Measurements from ENCODE around the gene TREM1. TPM values are rescaled to one million over a fixed set of nuclear protein-coding genes. Genes with fewer than 3 reads are reported as not detected.

The TREM1 gene
- total RNA-seq, 1 donor from 2014 or later, result 0.20 TPM

- no peak within 1 kb of the TSS for H3K4me3 ChIP-seq (ENCODE audit: insufficient read depth, low read depth, low read length)
- Mint-ChIP-seq H3K4me3 (ENCODE audit: unreplicated experiment) (no peak within 1 kb of the TSS), H3K27ac (ENCODE audit: unreplicated experiment) (no peak within 1 kb of the TSS), H3K4me1 (ENCODE audit: low read depth, unreplicated experiment) (no peaks in the 10 kb centered on the region), H3K36me3 (ENCODE audit: low read depth, unreplicated experiment) (no peaks in the 10 kb centered on the region), H3K27me3 (ENCODE audit: low read depth, unreplicated experiment) (peaks cover 29% of the 10 kb centered on the region), H3K9me3 (ENCODE audit: unreplicated experiment) (no peaks in the 10 kb centered on the region)
- H3K9ac ChIP-seq (ENCODE audit: low read length), result no peak within 1 kb of the TSS
- H3K4me2 ChIP-seq (ENCODE audit: low read length), result no peak within 1 kb of the TSS
- H3K9me3 ChIP-seq (ENCODE audit: insufficient read depth, low read depth, low read length), result no peaks in the 10 kb centered on the region
- no peaks in the 10 kb centered on the region for H3K36me3 ChIP-seq (ENCODE audit: insufficient read depth, low read length)
- DNase-seq (ENCODE audit: low read depth) (no peak), FAIRE-seq (no peak)
- H3K4me1 ChIP-seq (ENCODE audit: insufficient read depth, low read length), result no peaks in the 10 kb centered on the region
- no peak within 1 kb of the TSS for H2AFZ ChIP-seq (ENCODE audit: low read depth, low read length)
- no peaks in the 10 kb centered on the region for H3K27me3 ChIP-seq (ENCODE audit: insufficient read depth, low read length)
- H3K27ac ChIP-seq (ENCODE audit: low read depth, low read length), result no peak within 1 kb of the TSS
- no peak for TF ChIP-seq CTCF (IDR thresholded peaks at IDR 0.05; ENCODE audit: insufficient read depth, low read depth, low read length)
- TF ChIP-seq EZH2 (IDR thresholded peaks at IDR 0.05; ENCODE audit: insufficient read depth, low read length), result no peak
- H3K79me2 ChIP-seq (ENCODE audit: insufficient read depth, low read length), result no peaks in the 10 kb centered on the region
- no peaks in the 10 kb centered on the region for H4K20me1 ChIP-seq (ENCODE audit: insufficient read depth, low read length)
Observed at GRCh38 chr6:41228096-41228495, 58.4 kb downstream of the TREM1 start, which contains the start of gene TREML4. TREML4 (plus strand) TSS chr6:41228349; CDS start chr6:41228428, 79 bp downstream.

- Mint-ChIP-seq H3K27ac (ENCODE audit: unreplicated experiment) (no peak overlapping the region), H3K36me3 (ENCODE audit: low read depth, unreplicated experiment) (no peaks in the 10 kb centered on the region), H3K4me3 (ENCODE audit: unreplicated experiment) (no peak overlapping the region), H3K27me3 (ENCODE audit: low read depth, unreplicated experiment) (peaks cover 31% of the 10 kb centered on the region), H3K9me3 (ENCODE audit: unreplicated experiment) (no peaks in the 10 kb centered on the region), H3K4me1 (ENCODE audit: low read depth, unreplicated experiment) (no peaks in the 10 kb centered on the region)
- Histone ChIP-seq H3K9me3 (ENCODE audit: insufficient read depth, low read depth, low read length) (no peaks in the 10 kb centered on the region), H4K20me1 (ENCODE audit: insufficient read depth, low read length) (no peaks in the 10 kb centered on the region), H3K79me2 (ENCODE audit: insufficient read depth, low read length) (no peaks in the 10 kb centered on the region), H2AFZ (ENCODE audit: low read depth, low read length) (no peak overlapping the region), H3K27ac (ENCODE audit: low read depth, low read length) (no peak overlapping the region), H3K4me3 (ENCODE audit: insufficient read depth, low read depth, low read length) (no peak overlapping the region), H3K9ac (ENCODE audit: low read length) (no peak overlapping the region), H3K27me3 (ENCODE audit: insufficient read depth, low read length) (no peaks in the 10 kb centered on the region), H3K4me1 (ENCODE audit: insufficient read depth, low read length) (no peaks in the 10 kb centered on the region), H3K4me2 (ENCODE audit: low read length) (no peak overlapping the region), H3K36me3 (ENCODE audit: insufficient read depth, low read length) (no peaks in the 10 kb centered on the region)
- DNase-seq (ENCODE audit: low read depth), result no peak
- FAIRE-seq, result no peak
- TF ChIP-seq CTCF (IDR thresholded peaks at IDR 0.05; ENCODE audit: insufficient read depth, low read depth, low read length) (no peak), EZH2 (IDR thresholded peaks at IDR 0.05; ENCODE audit: insufficient read depth, low read length) (no peak)
Observed at GRCh38 chr6:41226752-41227151, 59.7 kb downstream of the TREM1 start.

GRCh38 chr6:41224800-41225199 lies 61.7 kb downstream of the TREM1 start:
- FAIRE-seq, result no peak

More at GRCh38 chr6:41224800-41225199, 61.7 kb downstream of the TREM1 start:
- Histone ChIP-seq H3K36me3 (ENCODE audit: insufficient read depth, low read length) (no peaks in the 10 kb centered on the region), H3K4me3 (ENCODE audit: insufficient read depth, low read depth, low read length) (no peak overlapping the region), H3K9me3 (ENCODE audit: insufficient read depth, low read depth, low read length) (no peaks in the 10 kb centered on the region), H3K4me2 (ENCODE audit: low read length) (no peak overlapping the region), H3K27me3 (ENCODE audit: insufficient read depth, low read length) (no peaks in the 10 kb centered on the region), H3K9ac (ENCODE audit: low read length) (no peak overlapping the region), H3K79me2 (ENCODE audit: insufficient read depth, low read length) (no peaks in the 10 kb centered on the region), H3K27ac (ENCODE audit: low read depth, low read length) (no peak overlapping the region), H2AFZ (ENCODE audit: low read depth, low read length) (no peak overlapping the region), H3K4me1 (ENCODE audit: insufficient read depth, low read length) (no peaks in the 10 kb centered on the region), H4K20me1 (ENCODE audit: insufficient read depth, low read length) (no peaks in the 10 kb centered on the region)
- H3K4me3 Mint-ChIP-seq (ENCODE audit: unreplicated experiment), result no peak overlapping the region
- DNase-seq (ENCODE audit: low read depth), result no peak
- no peak overlapping the region for H3K27ac Mint-ChIP-seq (ENCODE audit: unreplicated experiment)
- TF ChIP-seq CTCF (IDR thresholded peaks at IDR 0.05; ENCODE audit: insufficient read depth, low read depth, low read length) (no peak), EZH2 (IDR thresholded peaks at IDR 0.05; ENCODE audit: insufficient read depth, low read length) (no peak)
- peaks cover 8% of the 10 kb centered on the region for H3K9me3 Mint-ChIP-seq (ENCODE audit: unreplicated experiment)
- no peaks in the 10 kb centered on the region for H3K4me1 Mint-ChIP-seq (ENCODE audit: low read depth, unreplicated experiment)
- H3K36me3 Mint-ChIP-seq (ENCODE audit: low read depth, unreplicated experiment), result no peaks in the 10 kb centered on the region
- peaks cover 27% of the 10 kb centered on the region for H3K27me3 Mint-ChIP-seq (ENCODE audit: low read depth, unreplicated experiment)

All from astrocyte (in vitro differentiated cells and primary cell).